ENCODE results near the gene GABRR3.

GABRR3 gene

DNA sequence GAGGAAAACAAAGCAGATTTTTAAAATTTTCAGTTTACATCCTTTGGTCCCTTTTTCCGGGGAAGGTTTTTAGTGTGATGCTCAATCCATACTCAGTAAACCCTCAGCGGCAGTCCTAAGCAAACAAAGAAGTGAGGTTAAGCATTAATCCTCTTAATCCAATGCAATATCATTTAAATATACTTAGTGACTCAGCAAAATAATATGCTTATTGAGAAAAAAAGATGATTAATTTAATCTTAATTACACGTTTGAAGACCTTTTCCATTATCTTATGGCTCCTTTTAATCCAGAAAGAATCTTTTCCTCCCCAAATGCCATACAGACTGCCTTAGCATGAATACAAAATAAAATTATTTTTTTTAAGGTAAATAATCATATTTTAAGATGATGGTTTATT is at the start of gene GABRR3:
TSS of gene GABRR3 (minus strand) at position 108 of the 400 bp plus-strand sequence. CDS start 328 bp downstream, outside the sequence.
- DNase-seq, result no peak

DNA sequence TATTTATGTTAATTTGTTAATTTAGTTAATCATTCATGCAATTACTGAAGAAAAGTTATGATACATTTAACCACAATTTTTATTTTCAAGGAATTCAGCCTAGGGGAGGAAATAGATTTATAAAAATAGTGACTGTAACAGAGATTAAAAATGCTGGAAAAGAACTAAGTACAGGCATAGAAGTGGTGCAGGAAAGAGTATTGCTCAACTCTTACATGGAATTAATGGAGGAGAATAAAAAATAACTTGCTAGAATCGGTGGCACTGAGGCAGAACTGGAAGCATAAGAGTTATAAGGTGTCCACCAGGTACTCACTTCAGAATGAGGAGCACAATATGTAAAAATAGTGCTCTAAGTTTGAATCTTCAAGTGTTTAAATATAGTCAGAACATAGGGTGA is 38.4 kb upstream of the GABRR3 start:
- no peak for DNase-seq

GRCh38 chr3:98070840-98071239 is 35.7 kb upstream of the GABRR3 start:
- no peak for DNase-seq

- DNase-seq, result no peak
Measured at GRCh38 chr3:98068824-98069223, 33.7 kb upstream of the GABRR3 start.

DNA sequence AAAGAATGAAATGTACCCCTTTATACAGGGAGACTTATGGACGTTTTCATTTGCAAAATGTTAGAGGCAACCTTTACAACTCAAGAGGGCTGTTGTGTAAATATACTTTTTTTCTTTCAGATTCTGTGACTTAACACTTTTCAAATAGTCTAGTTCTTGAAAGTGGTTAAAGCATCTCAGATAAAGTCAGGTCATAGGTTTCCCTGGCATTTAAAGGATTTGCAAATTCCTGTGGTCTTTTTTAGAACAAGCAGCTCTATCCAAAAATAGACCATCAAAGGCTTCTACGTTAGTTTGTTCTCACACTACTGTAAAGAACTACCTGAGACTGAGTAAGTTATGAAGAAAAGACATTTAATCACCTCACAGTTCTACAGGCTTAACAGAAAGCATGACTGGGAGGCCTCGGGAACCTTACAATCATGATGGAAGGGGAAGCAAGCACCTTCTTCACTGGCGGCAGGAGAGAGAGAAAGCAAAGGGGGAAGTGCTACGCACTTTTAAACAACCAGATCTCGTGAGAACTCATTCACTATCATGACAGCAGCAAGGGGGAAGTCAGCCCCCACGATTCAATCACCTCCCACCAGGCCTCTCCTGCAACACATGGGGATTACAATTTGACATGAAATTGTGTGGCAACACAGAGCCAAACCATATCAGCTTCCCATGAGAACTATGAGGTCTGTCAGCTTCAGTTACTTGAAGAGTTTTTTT is 23.3 kb upstream of the GABRR3 start:
- no peak for DNase-seq

DNA sequence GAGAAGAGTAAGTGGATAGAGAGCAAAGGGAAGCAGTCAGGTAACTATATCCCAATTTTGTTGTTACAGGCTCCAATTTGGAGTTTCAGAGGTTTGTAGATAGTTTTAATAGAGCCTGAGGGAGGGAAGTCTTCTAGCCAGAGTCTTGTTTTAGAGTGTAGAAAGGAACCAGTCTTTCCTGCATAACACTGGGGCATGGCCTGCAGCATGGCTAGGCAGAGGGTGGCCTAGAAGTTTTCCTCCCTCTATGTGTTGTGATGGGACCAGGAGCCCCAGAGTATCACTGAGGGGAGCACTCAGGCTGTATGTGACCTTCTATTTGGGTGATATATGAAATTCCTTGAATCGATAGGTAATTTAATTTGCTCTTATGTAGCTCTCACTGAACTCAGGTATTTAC is 22.5 kb upstream of the GABRR3 start:
- DNase-seq, result no peak

- no peak for DNase-seq
Measured at GRCh38 chr3:98056035-98056434, 20.9 kb upstream of the GABRR3 start.

GRCh38 chr3:98049271-98049670 is 14.2 kb upstream of the GABRR3 start:
- no peak for DNase-seq

DNA sequence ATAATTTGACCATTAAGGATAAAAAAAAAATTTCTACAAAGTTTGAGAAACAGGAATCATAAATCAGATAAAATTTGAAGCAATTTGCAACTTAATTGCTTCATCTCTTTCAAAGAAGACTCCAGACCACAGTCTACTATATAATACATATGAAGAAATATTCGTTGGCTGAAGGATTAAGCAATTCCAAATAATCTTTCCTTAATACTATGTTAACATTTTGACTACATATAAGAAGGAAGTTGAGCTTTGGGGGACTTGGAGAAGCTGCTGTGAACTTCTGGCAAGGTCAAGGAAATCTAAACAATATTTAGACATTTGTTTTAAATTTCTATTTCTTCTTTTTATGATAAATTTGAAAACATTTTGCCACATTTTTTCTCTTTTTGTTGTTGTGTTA is 13.5 kb upstream of the GABRR3 start:
- no peak for DNase-seq

DNA sequence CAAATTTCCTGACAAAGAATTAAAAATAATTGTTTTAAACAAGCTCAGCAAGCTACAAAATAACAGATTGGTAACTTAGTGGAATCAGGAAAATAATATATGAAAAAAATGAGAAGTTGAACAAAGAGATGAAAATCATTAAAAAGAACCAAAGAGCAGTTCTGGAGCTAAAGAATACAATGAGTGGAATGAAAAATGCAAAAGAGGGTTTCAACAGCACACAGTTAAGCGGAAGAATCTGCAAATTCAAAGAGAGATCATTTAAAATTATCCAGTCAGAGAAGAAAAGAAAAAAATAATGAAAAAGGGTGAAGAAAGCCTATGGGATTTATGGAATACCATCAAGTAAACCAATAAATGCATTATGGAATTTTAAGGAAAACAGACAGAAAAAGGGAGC is 6.2 kb upstream of the GABRR3 start:
- DNase-seq, result no peak

DNA sequence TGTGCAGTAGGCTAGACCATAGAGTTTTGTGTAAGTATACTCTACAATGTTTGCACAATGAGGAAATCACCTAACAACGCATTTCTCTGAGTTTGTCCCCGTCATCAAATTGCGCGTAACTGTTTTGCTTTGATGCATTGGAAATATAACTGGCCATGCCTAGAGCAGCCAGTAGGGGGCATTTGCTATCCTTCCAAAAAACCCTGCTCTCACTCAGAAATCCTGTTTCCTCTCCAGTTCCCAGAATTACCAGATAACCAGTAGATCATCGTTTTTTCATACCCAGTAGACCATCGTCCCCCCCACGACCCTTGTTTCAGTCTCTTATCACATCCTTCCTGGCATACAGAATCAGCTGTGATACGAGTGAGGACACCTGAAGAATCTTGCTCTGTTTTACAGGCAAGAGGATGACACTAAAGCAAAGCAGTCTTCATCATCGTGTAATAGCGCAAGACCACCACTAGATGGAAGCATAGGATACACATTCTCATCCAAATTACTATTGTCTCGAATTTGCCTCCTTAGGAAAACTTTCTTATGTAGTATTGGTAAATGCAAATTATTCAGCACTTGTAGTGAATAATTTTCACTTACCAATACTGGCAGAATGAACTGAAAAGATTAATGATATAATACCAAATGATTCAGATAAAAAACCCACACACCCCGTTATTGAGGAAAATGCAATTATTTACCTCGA is 4.4 kb upstream of the GABRR3 start:
- DNase-seq, result peak; percentile 76 to 79

DNA sequence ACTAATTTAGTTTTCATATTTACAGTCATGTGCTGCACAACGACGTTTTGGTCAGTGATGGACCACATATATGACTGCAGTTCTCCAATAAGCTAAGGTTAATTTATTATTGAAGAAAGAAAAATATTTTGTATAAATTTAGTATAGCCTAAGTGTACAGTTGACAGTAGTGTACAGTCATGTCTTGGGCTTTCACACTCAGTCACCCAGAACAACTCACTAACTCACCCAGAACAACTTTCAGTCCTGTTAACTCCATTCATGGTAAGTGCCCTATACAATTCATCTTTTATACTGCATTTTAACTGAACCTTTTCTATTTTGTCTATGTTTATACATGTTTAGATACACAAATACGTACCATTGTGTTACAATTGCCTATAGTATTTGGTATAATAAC is 3.8 kb upstream of the GABRR3 start:
- DNase-seq, result no peak

- DNase-seq, result no peak
Measured at GRCh38 chr3:98038286-98038685, 3.2 kb upstream of the GABRR3 start.

GRCh38 chr3:98034486-98034885 is 629 bp downstream of the GABRR3 start:
- no peak for DNase-seq

DNA sequence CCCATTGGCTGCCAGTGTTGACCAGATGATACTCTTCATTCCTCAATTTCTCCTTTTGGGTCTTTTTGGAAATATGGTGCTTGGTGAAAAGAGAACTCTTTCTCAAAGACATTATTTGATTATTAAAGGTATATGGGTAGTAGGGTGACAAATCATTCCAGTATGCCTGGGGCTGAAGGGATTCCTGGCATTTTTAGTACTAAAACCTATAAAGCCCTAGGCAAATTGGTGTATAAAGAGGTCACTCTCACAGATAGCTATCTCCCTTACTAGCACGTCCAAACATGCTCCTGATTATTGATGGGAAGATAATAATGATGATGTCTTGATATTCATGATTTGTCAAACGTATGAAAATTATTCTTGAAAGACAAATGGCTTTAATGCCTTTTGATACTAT is 1.1 kb downstream of the GABRR3 start:
- DNase-seq, result no peak

GRCh38 chr3:98032904-98033303 is 2.2 kb downstream of the GABRR3 start:
- no peak for DNase-seq

DNA sequence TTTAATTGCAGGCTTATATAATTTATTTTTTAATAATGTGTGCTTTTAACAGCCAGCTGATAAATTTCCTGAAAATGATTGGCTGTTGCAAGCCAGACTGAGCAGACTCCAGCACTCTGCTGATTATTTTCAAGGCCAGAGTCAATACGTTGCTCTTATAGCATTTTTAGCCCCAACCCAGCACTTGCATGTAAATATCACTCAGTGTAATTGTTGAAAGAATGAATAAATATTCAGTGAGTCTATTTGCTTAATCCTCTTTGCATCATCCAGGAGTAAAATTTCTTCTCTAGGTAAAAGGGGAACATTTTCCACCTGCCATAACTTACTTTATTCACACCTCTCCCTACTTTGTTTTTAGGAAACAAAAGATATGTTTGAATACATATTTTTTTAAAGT is 2.9 kb downstream of the GABRR3 start:
- peak; percentile 77 to 81 for DNase-seq

DNA sequence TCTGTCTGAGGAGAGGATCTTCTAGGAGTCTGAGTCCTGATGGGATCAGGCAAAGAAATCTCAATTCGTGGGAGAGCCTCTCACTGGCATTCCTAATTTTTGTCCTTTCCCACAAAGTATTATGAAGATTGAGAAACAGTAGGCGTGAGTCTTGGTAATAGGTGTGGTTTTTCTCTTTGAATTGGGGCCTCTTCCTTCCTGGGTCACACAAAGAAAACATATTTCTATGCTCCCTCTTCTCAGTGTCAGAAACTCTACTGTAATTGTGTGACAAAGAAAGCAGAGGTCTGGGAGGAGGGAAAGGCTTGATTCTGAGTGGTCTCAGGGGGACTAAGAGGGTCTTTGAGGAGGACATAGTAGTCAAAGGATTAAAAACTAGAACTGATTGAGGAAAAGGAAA is 6.0 kb downstream of the GABRR3 start:
- DNase-seq, result no peak

DNA sequence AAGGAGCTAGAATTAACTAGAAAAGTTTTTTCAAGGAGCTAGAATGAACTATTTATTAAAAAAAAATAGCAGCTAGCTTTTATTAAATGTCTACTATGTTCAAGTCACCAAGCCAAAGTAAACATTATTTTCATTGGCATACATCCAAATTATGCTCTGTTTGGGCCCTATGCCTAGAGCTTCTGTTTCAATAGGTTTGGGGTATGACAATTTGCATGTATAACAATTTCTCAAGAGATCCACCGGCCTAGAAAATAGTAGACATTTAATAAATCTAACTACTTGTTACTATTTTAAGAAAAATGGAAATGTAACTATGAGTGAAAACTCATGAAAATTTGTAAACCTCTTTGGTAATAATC is 8.0 kb downstream of the GABRR3 start:
- DNase-seq, result no peak

- DNase-seq, result no peak
Measured at GRCh38 chr3:98026425-98027084, 8.6 kb downstream of the GABRR3 start.

GRCh38 chr3:98025392-98025945 is 9.6 kb downstream of the GABRR3 start:
- DNase-seq, result no peak

DNA sequence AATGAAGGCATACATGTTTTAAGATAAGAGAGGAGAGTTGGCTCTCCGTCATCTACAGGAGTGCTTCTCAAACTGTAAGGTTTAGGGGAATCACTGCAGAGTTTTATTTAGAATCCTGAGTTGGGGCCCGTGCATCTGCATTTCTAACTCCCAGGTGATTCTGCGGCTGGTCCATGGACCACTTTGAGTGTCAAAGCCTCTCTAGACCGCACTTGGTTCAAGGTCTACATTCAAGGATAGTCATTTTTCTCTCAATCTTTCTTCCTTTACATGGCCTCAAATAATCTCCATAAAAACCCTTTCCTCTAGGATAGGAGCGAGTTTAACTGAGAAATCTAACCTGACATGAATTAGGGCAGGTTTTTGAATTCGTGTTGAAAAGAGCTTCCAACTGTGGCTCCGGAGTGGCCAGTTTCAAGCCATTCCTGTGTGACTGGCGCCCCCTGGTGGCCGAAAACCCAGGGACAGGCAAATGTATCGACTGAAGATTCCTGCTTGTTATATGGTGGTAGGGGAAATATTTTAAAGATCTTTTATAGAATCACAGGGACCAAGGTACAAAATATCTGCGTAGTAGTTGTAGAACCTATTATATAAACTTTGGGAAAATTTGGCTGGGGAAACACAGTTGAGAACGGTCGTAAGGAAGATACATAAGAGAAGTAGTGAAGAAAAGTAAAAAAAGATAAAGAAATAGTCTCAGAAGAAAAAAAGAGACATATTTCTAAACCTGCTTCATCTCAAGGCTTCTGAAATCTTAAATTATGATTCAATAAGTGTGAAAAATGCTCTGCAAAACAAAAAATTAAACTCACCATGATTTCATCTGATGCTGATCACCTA is 11.9 kb downstream of the GABRR3 start:
- DNase-seq, result peak in 1 of 2 experiments; percentile 84

Data from NCI-H526 (cell line).